ENCODE results near the gene ADRA1B.

The ADRA1B gene

DNA sequence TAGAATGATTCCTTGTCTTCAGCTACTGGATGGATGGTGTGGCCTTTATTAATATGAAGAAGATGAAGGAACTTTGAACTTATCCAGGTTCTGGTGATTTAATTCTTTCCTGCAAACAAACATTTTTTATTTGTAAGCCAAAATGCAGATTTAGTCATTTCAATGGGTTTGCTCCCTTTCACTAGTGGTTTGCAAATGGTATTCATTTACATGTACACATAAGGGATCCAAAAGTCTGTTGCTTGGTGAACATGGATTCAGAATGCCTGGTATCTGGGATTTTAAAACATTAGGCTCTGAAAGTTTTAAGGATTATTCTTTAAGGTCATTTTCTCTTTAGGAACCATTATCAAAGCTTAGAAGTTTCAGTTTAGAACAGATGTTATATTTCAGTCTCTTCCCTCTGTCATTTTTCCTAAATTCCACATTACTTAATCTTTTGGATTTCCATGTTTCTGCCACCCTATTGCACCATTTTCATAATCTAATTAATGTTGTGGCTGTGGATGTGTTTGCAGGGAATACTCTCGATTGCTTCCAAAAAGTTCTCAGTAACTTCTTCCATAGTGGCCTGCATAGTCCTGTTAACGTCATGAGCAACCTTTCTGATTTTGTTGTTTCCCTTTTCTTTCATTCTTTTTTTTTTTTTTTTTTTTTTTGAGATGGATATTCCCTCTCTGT is 102.8 kb downstream of the ADRA1B start:
- no peak for DNase-seq (ENCODE audit: low read depth in 2 of 2)

DNA sequence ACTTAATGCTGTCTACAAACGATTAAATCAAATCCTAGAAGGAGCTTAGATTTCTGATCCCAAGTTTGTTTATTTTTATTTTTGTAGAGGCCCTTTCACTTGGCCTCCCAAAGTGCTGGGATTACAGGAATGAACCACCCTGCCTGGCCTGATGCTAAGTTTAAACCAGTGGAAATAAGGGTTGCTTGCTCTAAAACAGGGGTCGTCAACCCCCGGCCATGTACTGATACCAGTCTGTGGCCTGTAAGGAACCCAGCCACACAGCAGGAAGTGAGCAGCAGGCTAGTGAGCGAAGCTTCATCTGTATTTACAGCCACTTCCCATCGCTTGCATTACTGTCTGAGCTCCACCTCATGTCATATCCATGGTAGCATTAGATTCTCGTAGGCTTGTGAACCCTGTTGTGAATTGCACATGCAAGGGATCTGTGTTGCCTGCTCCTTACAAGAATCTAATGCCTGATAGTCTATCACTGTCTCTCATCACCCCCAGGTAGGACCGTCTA is 104.0 kb downstream of the ADRA1B start:
- no peak for DNase-seq (ENCODE audit: low read depth in 2 of 2)

DNA sequence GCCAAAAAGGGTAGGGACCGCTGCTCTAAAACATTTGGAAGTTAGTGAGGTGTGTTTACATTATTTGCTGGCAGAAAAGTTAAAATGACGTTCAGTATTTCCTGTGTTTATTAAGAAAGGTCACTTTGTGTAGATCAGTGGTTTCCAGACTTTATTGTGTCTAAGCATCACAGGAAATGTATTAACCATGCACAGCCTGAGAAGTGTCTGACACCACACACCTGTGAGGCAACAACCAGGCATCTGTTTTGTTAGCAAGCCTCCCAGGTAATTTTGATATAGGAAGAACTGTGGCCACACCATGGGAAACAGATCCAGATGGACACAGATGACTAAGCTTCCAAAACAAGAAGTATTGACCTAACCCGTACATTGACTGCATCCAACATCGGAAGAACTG is 104.7 kb downstream of the ADRA1B start:
- no peak for DNase-seq (ENCODE audit: low read depth in 2 of 2)

DNA sequence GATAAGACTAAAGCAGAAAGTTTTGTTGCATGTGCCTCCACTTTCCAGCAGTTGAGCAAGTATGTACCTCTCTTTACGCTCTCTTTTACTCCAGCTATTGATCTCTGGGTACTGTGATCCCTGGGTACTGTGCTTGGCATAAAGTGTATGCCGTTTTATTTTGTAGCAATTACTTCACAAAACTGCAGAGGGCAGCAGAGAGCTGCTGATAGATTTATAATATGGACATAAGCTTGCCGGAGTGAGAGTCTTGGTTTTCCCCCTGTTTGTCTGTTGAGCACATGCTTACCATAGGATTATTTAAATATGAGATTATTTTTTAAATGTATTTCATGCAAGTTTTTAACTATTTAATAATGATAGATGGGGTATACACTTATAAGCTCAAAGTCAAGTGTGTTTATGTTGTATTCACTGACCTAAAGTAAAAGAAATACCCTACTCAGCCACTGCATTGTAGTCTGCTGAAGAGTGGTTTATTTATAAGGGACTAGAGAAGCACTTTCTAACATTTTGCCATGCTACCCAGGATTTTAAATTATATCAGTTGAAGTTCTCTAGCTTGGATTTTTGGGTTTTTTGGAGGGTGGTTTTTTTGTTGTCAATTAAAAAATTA is 105.7 kb downstream of the ADRA1B start:
- peak in 1 of 2 experiments; percentile 27 for DNase-seq (ENCODE audit: low read depth in 2 of 2)
